ENCODE measurements around the gene SPTBN5. TPM values are rescaled to one million over a fixed set of nuclear protein-coding genes. Genes with fewer than 3 reads are reported as not detected.

The SPTBN5 gene
- total and polyA plus RNA-seq, 10 of the 15 experiments (the other 5 are each of a cell fraction or from before 2014, with no cell fraction given), result under 0.01 to 0.18 (median 0.04) TPM; not detected in 4

DNA sequence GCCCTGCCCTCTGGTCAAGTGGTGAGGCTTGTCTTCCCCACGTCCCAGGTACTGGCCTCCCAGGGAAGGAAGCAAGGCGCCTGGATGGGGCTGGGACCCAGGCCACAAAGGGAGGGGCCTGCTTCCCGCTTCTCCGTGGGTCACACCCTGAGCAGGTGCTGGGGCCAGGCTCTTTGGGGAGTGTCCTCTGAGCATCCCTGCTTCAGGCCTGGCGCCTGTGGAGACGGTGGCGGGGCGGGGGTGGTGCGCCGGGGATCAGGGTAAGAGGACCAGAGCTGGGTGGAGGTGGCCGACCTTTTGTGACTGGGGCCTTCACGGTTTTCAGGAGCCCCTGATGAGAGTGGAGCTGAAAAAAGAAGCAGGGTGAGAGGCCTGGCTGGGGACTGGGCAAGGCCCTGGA is 51.6 kb downstream of the SPTBN5 start (continued):
- no peak for TF ChIP-seq SMAD1 (IDR thresholded peaks at IDR 0.05; ENCODE audit: low read depth, partially characterized antibody)

DNA sequence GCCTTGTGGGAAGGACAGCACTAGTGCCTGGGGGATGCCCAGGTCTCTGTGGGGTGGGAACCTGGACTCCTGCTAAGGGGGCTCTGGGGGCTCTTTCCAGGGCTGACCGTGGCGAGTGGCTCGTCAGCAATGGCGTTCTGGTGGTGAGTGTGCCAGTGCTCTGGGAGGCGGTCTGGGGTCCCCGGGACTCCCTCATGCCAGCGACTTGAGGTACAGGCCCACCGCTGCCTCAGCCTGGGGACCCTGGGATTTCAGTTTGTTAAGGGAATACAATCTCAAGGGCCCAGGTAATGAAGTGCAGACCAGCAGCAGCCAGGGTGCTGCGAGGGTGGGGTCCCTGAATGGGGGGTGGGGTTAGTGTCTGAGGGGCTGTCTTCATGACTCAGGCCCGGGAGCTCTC is 52.7 kb downstream of the SPTBN5 start:
- no peak overlapping the region for H3K9ac ChIP-seq (ENCODE audit: control insufficient read depth, insufficient read depth, low read length)
- H3K27me3 ChIP-seq (replicated peaks in 1 of 2; ENCODE audit: control insufficient read depth in 2 of 2, insufficient read depth in 2 of 2, low read length in 1 of 2), result no peaks in the 10 kb centered on the region
- in situ Hi-C loops (cut with MboI) (no loop called here), intact Hi-C loops (cut with micrococcal nuclease; ENCODE audit: unreplicated experiment) (no loop called here)
- DNase-seq (ENCODE audit: low read depth, low spot score) (no peak), ATAC-seq (no peak), FAIRE-seq (no peak)
- BruUV-seq (replicated peaks), result no TSS peak
- ChIA-PET CTCF (no interaction called here), SMC1A (ENCODE audit: uncharacterized antibody, unreplicated experiment) (no interaction called here), RAD21 (ENCODE audit: unreplicated experiment) (no interaction called here), POLR2A (no interaction called here)
- no peaks in the 10 kb centered on the region for H4K20me1 ChIP-seq (ENCODE audit: control insufficient read depth, insufficient read depth)
- 74% methylated on average over 10 of the region's 10 CpGs for WGBS (ENCODE audit: insufficient coverage, insufficient replicate concordance, low lambda C conversion rate, missing lambda C conversion rate)
- no peaks in the 10 kb centered on the region for H3K9me3 ChIP-seq (replicated peaks; ENCODE audit: control insufficient read depth, insufficient read depth, low read length)
- no peak overlapping the region for H2AFZ ChIP-seq (ENCODE audit: control insufficient read depth, low read depth, low read length)
- TF ChIP-seq, protein P1, sequence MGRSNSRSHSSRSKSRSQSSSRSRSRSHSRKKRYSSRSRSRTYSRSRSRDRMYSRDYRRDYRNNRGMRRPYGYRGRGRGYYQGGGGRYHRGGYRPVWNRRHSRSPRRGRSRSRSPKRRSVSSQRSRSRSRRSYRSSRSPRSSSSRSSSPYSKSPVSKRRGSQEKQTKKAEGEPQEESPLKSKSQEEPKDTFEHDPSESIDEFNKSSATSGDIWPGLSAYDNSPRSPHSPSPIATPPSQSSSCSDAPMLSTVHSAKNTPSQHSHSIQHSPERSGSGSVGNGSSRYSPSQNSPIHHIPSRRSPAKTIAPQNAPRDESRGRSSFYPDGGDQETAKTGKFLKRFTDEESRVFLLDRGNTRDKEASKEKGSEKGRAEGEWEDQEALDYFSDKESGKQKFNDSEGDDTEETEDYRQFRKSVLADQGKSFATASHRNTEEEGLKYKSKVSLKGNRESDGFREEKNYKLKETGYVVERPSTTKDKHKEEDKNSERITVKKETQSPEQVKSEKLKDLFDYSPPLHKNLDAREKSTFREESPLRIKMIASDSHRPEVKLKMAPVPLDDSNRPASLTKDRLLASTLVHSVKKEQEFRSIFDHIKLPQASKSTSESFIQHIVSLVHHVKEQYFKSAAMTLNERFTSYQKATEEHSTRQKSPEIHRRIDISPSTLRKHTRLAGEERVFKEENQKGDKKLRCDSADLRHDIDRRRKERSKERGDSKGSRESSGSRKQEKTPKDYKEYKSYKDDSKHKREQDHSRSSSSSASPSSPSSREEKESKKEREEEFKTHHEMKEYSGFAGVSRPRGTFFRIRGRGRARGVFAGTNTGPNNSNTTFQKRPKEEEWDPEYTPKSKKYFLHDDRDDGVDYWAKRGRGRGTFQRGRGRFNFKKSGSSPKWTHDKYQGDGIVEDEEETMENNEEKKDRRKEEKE (IDR thresholded peaks at IDR 0.05), result no peak
- TF ChIP-seq MTA2 (IDR thresholded peaks at IDR 0.05; ENCODE audit: low read depth) (no peak), IRF4 (IDR thresholded peaks at IDR 0.05; ENCODE audit: low read depth, low read length) (no peak), CEBPB (IDR thresholded peaks at IDR 0.05; ENCODE audit: borderline replicate concordance in 1 of 2, low read depth in 2 of 2, low read length in 2 of 2) (no peak), ZBED1 (IDR thresholded peaks at IDR 0.05; ENCODE audit: borderline replicate concordance) (no peak), DPF2 (IDR thresholded peaks at IDR 0.05) (no peak), EED (IDR thresholded peaks at IDR 0.05; ENCODE audit: low read depth) (no peak), ZNF384 (IDR thresholded peaks at IDR 0.05; ENCODE audit: borderline replicate concordance, low read depth, low read length) (no peak), SIX5 (IDR thresholded peaks at IDR 0.05; ENCODE audit: low read depth, low read length, severe bottlenecking) (no peak)
- TF ChIP-seq, protein P2, sequence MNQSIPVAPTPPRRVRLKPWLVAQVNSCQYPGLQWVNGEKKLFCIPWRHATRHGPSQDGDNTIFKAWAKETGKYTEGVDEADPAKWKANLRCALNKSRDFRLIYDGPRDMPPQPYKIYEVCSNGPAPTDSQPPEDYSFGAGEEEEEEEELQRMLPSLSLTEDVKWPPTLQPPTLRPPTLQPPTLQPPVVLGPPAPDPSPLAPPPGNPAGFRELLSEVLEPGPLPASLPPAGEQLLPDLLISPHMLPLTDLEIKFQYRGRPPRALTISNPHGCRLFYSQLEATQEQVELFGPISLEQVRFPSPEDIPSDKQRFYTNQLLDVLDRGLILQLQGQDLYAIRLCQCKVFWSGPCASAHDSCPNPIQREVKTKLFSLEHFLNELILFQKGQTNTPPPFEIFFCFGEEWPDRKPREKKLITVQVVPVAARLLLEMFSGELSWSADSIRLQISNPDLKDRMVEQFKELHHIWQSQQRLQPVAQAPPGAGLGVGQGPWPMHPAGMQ (IDR thresholded peaks at IDR 0.05; ENCODE audit: borderline replicate concordance), result no peak
- no peak overlapping the region for H3K4me2 ChIP-seq (ENCODE audit: control insufficient read depth, insufficient read depth)
- H3K4me3 ChIP-seq, result no peak overlapping the region
- no peak overlapping the region for H3K27ac ChIP-seq (ENCODE audit: control insufficient read depth, insufficient read depth)
- no peaks in the 10 kb centered on the region for H3K79me2 ChIP-seq (ENCODE audit: control insufficient read depth, insufficient read depth, low read length)
- no peaks in the 10 kb centered on the region for H3K36me3 ChIP-seq (ENCODE audit: control insufficient read depth in 2 of 2, insufficient read depth in 2 of 2, low read length in 1 of 2)
- no peaks in the 10 kb centered on the region for H3K4me1 ChIP-seq (ENCODE audit: control insufficient read depth, insufficient read depth, low read length)

Data from GM12878 (cell line).